DMS 273 (cell line): ENCODE results near the gene CALML3.

Experiments used
- DNase-seq: peaks from one replicate; lab custom pipeline; 2025; ENCODE audit not compliant: unreplicated experiment; lab: John Stamatoyannopoulos, UW

The CALML3 gene

DNA sequence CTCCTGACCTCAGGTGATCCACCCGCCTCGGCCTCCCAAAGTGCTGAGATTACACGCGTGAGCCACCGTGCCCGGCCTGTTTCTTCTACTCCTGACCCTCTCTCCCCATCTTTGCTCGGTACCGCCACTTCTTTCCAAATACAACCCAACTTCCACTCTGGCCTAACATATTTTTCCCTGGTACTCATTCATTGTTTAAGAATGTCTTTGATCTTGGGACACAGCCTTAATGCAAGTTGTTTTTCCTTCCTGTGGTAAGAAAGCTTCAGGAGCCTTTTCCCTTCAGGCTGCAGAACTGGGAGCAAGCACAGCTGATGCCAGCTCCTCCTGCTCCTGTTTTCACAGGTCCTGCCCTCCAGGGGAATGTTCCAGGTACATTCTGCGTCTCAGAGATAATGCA, 13.7 kb downstream of the CALML3 start:
- DNase-seq, result no peak

DNA sequence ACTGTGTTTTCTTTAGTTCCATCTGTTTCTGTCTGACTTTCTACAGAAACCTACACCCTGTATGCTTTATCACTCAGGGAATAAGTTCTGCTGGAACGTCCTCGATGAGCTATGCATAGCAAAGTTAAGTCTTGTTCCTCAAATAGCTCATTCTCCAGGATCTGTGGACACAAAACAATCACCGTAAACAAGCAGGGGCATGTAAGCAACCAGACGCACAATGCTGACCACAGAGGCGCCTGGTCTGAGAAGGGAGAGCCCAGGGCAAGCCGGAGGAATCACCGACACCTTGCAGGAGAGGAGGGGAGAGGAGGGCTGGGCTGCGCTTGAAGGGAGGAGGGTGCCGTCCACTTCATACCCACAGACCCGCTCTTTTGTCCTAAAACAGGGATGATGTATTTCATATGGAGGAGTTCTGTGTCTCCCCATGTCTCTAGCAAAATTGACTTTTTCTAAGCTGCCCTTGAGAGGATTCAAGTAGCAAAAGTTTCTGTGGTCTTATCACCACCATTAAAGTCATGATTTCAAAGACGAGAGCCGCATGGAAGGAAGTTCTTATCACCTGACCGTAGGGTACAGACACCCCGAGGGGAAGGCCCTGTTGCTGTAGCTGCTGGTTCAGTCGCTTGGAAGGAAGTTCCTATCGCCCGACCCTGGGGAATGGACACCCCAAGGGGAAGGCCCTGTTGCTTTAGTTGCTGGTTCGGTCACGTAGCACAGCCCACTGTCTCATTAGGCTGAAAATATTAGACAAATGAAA, 14.3 kb downstream of the CALML3 start:
- no peak for DNase-seq

DNA sequence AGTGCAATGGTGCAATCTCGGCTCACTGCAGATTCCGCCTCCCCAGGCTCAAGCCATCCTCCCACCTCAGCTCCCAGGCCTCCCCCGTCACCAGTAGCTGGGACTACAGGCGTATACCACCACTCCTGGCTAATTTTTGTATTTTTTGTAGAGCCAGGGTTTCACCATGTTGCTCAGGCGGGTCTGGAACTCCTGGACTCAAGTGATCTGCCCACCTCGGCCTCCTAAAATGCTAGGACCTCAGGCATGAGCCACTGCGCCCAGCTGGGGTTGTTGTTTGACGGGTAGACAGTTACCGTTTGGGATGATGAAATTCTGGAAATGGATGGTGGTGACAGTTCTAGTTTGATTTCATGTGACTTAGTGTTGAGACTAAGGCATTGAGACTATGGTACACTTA, 15.3 kb downstream of the CALML3 start:
- DNase-seq, result no peak

DNA sequence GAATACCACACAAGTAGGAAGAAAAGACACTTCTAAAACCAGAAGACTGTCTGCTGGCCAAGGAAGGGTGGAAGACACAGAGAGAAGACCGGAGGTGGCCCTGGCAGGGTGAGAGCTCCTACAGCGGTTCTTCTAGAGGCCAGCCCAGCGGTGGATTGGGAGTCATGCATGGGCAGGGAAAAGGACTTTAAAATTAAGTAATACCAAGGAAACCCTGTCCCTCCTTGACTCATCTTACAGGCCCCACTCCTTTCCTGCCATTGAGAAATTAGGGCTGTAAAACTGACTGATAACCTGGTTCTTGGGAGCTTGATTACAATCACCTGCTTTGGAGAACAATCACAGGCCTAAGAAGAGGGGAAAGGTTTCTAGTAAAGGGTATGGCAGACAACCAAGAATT, 16.1 kb downstream of the CALML3 start:
- DNase-seq, result no peak

DNA sequence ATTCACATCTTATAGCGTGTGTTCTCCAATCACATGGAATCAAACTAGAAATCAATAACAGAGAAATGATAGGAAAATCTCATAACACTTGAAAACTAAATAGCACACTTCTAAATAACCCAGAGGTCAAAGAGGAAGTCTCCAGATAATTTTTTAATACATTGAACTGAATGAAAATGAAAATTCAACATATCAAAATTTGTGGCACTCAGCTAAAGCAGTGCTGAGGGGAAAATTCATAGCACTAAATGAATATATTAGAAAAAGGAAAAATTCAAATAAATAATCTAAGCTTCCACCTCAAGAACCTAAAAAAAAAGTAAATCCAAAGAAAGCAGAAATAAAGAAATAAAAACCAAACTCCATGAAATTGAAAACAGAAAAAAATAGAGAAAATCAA, 17.3 kb downstream of the CALML3 start:
- no peak for DNase-seq

DNA sequence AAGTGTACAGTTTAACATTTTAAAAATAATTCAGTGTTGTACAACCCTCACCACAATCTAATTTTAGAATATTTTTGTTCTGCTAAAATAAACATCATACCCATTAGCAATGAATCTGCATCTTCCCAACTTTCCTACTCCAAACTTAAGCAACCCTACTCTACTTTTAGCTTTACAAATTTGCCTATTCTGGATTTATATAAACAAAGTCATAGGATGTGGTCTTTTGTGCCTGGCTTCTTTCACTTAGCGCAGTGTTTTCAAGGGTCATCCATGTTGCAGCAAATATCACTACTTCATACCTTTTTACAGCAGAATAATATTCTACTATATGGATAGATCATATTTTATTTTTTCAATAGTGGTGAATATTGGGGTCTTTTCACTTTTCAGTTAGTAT, 18.9 kb downstream of the CALML3 start:
- DNase-seq, result no peak

DNA sequence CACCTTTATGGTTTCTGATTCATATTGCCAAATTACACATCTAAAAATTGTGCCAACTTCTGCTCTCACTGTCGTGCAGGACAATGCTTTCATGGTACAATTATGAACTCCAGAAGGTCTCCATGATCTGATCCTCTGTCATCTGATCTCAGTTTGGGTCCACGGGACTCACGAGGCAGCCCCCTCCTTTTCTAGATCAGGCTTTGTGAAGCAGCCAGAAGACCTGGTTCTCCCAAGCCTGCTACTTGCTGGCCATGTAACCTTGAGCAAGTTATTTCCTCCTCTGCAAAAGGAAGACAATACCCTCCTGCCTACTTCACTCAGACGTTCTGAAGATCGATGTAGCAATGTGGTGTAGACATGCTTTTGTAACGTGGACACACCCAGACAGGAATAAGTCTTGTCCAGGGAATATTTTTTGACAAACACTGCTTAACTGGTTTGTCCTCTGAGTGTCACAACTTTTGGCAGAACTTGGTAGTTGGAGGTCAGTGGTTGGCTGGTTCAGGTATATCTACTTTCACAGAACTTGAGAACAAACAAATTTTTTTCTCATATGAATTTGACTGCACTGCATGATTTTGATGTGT, 19.6 kb downstream of the CALML3 start:
- DNase-seq, result no peak

DNA sequence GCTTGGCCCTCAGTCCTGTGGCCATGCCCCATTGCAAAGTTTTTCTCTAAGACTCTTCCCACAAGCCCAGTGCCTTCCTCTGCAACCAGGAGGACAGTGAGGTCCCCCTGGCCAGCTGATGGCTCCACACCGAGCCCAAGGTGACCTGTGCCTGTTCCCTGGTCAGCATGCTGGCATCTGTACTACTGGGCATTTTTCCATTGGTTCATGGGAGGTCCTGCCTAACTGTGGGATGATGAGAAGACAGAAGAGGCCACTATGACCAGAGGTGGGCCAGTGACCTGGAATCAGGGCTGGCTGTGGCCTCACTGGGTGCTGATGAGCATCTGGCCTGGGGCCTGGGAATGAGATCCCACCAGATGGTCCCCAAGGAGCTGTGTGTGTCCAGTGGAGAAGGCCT, 20.2 kb downstream of the CALML3 start:
- DNase-seq, result no peak

DNA sequence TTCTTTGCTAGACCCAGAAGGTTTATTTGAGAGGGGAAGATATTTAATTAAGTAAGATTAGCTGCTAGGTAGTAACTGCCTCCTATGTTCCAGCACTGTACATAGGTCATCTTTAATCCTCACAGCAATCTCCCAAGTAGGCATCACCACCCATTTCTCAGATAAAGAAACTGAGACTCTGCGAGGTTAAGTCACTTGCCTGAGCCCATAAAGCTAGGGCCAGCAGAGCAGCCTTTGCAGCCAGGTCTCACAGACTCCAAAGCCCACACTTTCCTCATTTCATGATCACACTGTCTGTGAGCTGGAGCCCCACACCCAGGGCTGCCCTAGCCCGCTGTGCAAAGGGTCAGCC, 20.6 kb downstream of the CALML3 start:
- no peak for DNase-seq

DNA sequence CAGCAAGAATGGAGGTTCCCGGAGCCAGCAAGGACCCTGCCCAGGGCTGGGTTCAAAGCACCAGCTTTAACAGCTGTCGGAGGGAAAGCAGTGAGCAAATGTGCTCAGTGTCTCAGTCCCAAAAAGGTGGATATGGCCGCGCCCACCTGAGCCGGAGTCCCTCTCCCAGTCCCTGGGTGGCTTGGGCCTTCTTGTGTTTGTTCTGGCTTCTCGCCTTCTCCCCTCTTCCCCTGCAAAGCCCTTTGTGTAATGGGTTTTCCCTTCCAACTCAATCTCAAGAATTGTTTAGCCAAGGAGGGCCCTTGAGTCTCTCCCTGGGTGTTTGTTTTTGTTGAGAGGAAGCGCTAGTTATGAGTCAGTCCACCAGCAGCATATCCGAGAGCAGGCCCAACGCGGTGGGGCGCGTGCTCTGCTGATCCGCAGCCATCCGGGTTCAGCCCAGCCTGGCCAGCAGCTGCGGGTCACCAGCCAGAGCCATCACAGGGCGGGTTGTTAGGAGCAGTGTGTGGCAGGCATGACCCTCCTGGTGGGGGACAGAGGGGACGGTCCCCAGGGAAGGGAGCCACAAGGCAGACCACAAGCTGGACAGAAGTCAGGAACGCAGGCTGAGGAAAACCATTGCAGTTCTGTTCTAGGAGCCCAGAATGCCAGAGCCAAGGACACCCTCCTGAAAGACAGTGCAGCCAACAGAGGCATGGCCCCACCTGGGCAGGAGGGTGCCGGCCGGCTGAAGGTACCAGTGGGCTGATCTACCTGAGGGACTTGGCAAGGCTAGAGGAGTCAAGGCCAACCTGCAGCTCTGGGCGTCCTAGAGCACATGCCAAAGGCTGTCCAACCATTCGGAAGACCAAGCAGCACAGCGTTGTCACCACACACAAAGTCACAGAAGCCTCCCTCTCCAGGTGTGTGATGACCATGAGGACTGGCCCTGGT, 21.3 kb downstream of the CALML3 start:
- no peak for DNase-seq

DNA sequence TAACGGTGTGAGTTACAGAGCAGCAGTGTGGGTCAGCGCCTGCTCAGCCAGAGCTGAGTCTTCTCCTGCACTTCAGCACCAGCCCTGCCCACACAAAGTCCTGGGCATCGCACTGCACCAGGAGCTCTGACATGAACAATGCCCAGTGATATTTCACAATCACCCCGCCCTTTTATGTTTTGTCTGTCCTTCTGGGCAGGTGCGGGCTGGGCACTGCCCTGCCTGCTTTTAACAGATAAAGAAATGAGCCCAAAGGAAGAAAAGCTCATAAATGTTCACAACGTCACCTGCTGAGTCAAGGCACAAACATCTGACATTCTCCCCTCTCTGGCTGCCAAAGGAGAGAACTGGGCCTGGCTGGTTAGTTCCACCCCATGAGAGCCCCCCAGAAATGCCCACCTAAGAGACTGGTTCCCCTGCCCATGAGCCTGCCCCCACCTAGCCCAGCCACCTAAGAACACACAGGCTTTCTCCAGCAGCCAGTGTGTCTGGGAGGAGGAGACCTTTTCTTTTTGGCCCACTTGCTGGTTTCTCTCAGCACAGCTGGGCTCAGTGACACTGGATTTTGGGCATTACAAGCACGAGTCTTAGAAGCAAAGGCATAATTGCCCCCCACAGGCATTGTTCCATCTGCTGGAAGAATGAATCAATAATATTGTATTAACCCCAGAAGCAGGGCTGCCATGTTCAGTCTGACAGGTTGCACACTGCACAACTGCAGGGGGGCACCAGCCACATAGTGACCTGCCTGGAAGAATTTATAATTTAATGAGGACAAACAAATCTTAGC, 22.3 kb downstream of the CALML3 start:
- DNase-seq, result no peak

DNA sequence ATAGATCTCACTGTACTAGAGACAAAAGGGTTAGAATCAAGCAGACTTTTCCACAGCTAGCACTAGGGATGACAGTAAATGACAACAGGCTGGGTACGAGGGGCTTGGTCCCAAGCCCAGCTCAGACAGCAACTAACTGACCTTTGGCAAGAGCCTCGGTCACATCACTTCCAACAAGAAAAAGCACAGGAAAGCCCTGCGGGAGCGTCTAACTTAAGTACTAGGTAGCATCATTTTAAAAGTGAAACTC, 22.8 kb downstream of the CALML3 start:
- no peak for DNase-seq

DNA sequence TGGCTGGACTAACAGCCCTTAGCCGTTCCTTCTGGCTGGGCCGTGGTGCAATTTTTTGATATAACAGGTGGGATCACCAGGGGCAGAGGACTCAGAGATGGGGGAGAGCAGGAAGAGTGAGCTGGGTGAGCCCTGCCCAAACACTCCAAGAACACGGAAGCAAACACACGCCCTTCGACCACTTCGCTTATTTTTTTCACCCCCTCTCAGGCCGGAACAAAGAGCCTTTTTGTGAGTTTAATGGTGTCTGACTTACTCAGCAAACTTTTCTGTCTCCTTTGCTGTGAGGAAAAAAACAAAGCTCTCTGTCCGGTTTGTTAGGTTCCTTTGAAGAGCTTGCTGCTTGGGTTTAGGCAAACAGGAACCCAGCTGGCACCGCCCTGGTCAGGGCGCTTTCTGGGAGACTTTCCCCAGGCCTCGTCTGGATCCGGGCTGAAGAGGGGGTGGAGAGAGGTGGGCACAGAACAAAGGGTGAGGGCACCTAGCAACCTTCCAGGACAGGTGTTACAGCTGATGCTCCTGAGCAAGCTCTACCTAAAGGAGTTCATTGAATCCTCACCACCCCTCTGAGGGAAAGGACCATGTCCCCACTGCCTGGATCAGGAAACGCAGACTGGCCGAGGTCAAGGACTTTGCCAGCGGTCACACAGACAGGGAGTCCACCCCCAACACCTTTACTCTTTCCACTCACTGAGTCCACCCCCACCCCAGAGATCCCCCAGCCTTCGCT, 23.3 kb downstream of the CALML3 start:
- no peak for DNase-seq

DNA sequence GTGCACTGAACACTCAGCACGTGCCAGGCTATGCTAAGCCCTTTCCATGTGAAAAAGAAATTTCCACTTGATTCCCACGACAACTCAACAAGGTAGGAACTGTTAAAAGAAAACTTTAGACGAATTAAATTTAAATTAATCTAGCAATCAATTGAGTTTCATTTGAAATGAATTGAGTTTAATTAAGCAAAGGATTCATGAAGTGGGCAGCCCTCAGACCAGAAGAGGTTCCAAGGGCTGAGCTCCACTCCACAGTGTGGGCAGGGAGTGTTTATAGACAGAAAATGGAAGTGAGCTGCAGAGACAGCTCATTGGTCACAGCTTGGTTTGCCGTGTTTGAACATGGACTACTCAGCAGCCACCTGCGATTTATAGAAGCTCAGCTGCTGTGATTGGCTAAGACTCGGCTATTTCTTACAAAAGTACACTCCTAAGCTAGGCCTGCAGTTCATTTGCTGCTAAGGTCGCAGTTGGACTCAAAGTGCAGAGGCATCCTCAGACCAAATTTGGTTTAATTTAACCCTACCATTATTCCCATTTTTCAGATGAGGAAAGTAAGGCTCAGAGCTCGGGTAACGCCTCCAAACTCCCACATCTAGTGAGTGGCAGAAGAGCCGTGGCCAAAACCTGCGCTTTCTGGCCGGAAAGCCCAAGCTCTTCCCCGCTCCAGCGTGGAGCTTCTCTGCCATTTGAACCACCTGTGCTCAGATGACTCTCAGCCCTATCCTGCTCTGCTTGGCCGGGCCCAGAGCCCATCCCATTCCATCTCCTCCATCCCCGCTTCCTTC, 24.9 kb downstream of the CALML3 start:
- no peak for DNase-seq

DNA sequence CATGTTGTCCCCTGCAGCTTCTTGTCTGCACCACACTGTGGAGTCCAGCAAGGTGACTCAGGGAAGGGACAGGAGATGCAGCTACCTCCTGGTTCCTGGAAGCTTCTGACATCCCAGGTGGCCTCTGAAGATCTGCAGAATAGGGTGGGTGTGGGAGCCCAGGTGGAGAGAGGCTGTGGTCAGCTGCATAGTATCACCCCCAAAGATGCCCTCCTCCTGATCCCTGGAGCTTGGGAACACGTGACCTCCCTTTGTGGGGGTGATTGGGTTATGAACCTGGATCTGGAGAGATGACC, 25.4 kb downstream of the CALML3 start:
- DNase-seq, result no peak

DNA sequence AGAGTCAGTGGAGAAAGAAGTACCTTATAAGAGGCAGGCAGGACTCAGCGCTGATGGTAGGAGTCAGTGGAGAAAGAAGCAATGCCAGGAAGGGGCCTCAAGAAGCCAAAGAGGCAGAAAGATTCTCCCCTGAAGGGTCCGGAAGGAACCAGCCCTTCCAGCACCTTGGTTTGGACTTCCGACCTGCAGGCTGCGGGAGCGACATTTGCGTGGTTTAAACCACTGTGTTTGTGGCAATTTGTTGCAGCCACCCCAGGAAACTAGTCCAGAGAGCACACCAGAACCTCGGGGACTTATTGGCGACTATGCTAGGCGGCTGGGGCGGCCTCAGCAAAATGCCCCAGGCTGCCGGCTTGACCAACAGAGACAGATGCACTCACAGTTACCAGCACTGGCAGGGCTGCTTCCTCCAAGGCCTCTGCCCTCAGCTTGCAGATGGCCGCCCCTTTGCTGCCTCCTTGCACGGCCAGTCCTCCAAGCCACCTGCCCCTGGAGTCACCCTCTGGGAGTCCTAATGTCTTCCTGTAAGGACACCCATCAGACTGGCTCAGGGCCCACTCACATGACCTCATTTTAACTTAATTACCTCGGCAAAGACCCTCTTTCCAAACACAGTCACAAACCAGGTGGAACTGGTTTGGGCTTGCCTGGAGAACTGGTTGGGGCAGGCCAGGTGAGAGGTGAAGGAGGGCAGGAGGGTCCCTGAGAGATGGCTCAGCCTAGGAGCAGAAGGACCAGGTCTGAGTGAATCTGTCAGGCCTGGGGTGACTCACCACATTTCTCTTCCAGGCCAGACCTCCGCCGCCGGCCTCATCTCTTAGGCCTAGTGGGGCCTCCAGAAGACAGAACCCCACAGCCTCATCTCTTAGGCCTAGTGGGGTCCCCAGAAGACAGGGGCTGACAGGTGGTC, 26.1 kb downstream of the CALML3 start:
- DNase-seq, result no peak

DNA sequence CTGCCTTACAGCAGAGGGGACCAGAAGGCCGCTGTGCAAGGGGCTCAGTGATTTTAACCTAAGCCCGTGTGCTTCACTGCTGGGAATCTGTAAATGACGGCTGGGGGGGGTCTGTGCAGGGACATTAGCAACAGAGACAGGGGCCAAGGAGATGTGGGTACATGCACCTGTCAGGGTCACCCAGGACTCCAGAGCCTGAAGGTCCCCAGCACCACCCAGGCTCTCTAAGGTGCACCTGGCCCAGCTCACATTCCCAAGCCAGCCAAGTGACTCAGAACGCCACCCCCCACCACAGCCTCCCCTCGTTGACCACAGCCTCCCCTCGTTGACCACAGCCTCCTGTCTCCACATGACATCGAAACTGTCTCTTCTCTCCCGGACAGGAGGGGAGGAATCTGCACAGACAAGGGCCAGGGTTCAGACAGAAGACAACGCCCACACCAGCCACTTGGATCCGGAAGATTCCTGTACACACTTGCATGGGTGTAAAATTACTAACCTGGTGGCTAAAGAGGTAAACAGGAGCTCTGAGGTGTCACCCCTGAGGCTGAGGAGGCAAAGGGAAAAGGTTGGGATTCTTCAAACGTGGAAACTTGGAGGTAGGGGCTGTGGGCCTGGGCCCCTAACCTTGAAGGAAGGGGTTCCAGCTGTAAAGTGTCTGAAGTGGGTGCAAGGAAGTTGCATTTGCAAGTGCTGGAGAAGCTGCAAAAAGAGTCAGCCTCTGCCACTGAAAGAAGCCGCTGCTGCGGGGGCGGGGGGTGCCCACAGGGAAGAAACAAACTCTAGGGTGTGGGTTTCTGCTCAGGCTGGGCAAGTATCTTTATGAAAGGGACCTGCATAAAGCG, 27.0 kb downstream of the CALML3 start:
- no peak for DNase-seq
